OCI-LY7 (cell line): ENCODE measurements around the gene ARFGEF2. TPM values are rescaled to one million over a fixed set of nuclear protein-coding genes. Genes with fewer than 3 reads are reported as not detected.

Experiments used
- BruUV-seq: library from RNA; stranded (reverse); fragments of 400-500 nt; replicated peaks from 2 replicates; lab custom pipeline; 2021; lab: Mats Ljungman, UMichigan
- CTCF ChIA-PET: fragments of 300-600 bp; sonication (Branson Sonifier 250); formaldehyde crosslinking; loops from one replicate; lab custom pipeline; 2022; ENCODE audit warnings: antibody characterized with exemption; ENCODE audit not compliant: unreplicated experiment; lab: Charles Lee
- POLR2A ChIA-PET: fragments of 300-600 bp; sonication (Branson Sonifier 250); formaldehyde crosslinking; loops from one replicate; lab custom pipeline; 2022; ENCODE audit warnings: antibody characterized with exemption; lab: Charles Lee
- DNase-seq: peaks from one replicate; pipeline ENCODE4 v3.0.0-alpha.2; 2015; ENCODE audit warnings: low spot score
- H2AFZ ChIP-seq: fragments of 200-600 bp; sonication (generic), shearing (Covaris generic); 2 replicates; pipeline ENCODE4 v1.6.1; 2014; ENCODE audit warnings: mild to moderate bottlenecking, antibody characterized with exemption, low read length, moderate library complexity
- H3K27ac ChIP-seq: fragments of 200-600 bp; sonication (generic); 2 replicates; pipeline ENCODE4 v1.5.1; 2014; ENCODE audit warnings: mixed run types, low read depth, mild to moderate bottlenecking, moderate library complexity, low read length, inconsistent platforms; ENCODE audit not compliant: poor library complexity, severe bottlenecking
- H3K36me3 ChIP-seq: fragments of 200-600 bp; sonication (generic); 2 replicates; pipeline ENCODE4 v1.6.1; 2014; ENCODE audit warnings: mild to moderate bottlenecking, antibody characterized with exemption, low read length, moderate library complexity, mixed read lengths; ENCODE audit not compliant: insufficient read depth
- H3K4me1 ChIP-seq: fragments of 200-600 bp; sonication (generic); 2 replicates; pipeline ENCODE4 v1.5.1; 2014; ENCODE audit warnings: mild to moderate bottlenecking, low read length; ENCODE audit not compliant: insufficient read depth, poor library complexity, severe bottlenecking
- H3K4me2 ChIP-seq: fragments of 200-600 bp; sonication (generic); 2 replicates; pipeline ENCODE4 v1.6.1; 2014; ENCODE audit warnings: mild to moderate bottlenecking, low read length
- H3K4me3 ChIP-seq: fragments of 200-600 bp; sonication (generic); 2 replicates; pipeline ENCODE4 v1.5.1; 2014; ENCODE audit warnings: mild to moderate bottlenecking, low read depth, low read length; ENCODE audit not compliant: poor library complexity, severe bottlenecking
- H3K79me2 ChIP-seq: fragments of 200-600 bp; sonication (generic); 2 replicates; pipeline ENCODE4 v1.6.1; 2016; ENCODE audit warnings: low read depth, mild to moderate bottlenecking, low read length, moderate library complexity, mixed read lengths; ENCODE audit not compliant: insufficient read depth
- H3K9me2 ChIP-seq: fragments of 200-600 bp; sonication (generic); 2 replicates; pipeline ENCODE4 v1.6.1; 2016; ENCODE audit warnings: mild to moderate bottlenecking, low read length, mixed read lengths; ENCODE audit not compliant: insufficient read depth
- H3K9me3 ChIP-seq: fragments of 200-600 bp; sonication (generic); 2 replicates; pipeline ENCODE4 v1.6.1; 2014; ENCODE audit warnings: mild to moderate bottlenecking, mixed run types, low read length, mixed read lengths
- H4K20me1 ChIP-seq: fragments of 200-600 bp; sonication (generic); 2 replicates; pipeline ENCODE4 v1.6.1; 2014; ENCODE audit warnings: mild to moderate bottlenecking, antibody characterized with exemption, low read length, moderate library complexity, mixed read lengths; ENCODE audit not compliant: insufficient read depth
- CTCF ChIP-seq: fragments of 200-600 bp; sonication (generic); conservative IDR thresholded peaks from 2 replicates; pipeline ENCODE4 v1.5.1; 2014; ENCODE audit warnings: mild to moderate bottlenecking, antibody characterized with exemption, low read length, moderate library complexity, mixed read lengths
- EZH2phosphoT487 ChIP-seq: fragments of 200-600 bp; sonication (generic); IDR thresholded peaks from 2 replicates; pipeline ENCODE4 v1.6.1; 2018; ENCODE audit warnings: low read depth, borderline replicate concordance, mild to moderate bottlenecking, mixed run types, antibody characterized with exemption, low read length, moderate library complexity, mixed read lengths
- intact Hi-C: fragments of 100-400 bp; cut with micrococcal nuclease; formaldehyde crosslinking; loops from one replicate; pipeline ENCODE4 v1.10.0; 2022; ENCODE audit not compliant: unreplicated experiment
- total RNA-seq, 2 experiments: library from RNA; depleted of rRNA in 1 of 2; stranded (reverse); fragments of >200 nt in 1 of 2; shearing (Covaris generic) in 1 of 2; gene quantifications; 2 replicates each; pipeline ENCODE4 v1.2.3, GENCODE V29; 2014 to 2022

The ARFGEF2 gene
- total RNA-seq, 2 experiments from 2014 or later = 23.4 to 42.1 TPM

- CTCF ChIA-PET = no interaction called here
- POLR2A ChIA-PET = interaction anchor here (0.5 kb wide), 1 partner anchor 32 kb away, joined by 9 read pairs; no protein-coding TSS in a partner anchor
- DNase-seq = no peak
- H3K9me2 ChIP-seq = no peaks in the 10 kb centered on the region
- BruUV-seq = no TSS peak
- H3K79me2 ChIP-seq = no peaks in the 10 kb centered on the region
- intact Hi-C loops = no loop called here
- peaks cover 83% of the 10 kb centered on the region for H3K36me3 ChIP-seq
- no peaks in the 10 kb centered on the region for H3K9me3 ChIP-seq
- H3K4me1 ChIP-seq = no peaks in the 10 kb centered on the region
- TF ChIP-seq CTCF (no peak), EZH2phosphoT487 (no peak)
- H4K20me1 ChIP-seq = no peaks in the 10 kb centered on the region
- H2AFZ ChIP-seq = no peak overlapping the region
- H3K27ac ChIP-seq = no peak overlapping the region
- no peak overlapping the region for H3K4me3 ChIP-seq
- H3K4me2 ChIP-seq = no peak overlapping the region
These were observed 107.7 kb downstream of the ARFGEF2 start for GRCh38 chr20:49029203-49029602.

DNA sequence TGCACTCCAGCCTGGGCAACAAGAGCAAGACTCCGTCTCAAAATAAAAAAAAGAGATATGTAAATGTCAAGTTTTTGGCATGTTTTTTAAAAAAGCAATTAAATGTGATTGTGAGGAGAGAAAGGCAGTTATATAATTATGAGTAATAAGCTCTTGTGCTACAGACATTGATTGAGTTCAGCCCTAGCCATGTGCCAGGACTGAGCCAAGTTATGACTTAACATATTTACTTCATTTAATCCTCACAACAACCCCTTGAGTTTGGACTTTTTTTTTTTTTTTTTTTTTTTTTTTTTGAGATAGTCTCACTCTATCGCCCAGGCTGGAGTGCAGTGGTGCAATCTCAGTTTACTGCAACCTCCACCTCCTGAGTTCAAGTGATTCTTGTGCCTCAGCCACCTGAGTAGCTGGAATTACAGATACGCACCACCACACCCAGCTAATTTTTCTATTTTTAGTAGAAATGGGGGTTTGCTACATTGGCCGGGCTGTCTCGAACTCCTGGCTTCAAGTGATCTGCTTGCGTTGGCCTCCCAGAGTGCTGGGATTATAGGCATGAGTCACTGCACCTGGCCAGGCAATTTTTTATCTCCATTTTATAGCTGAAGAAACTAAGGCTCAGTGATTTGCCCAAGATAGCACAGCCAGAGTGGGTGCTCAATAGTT lies 109.6 kb downstream of the ARFGEF2 start:
- H3K36me3 ChIP-seq = peaks cover 81% of the 10 kb centered on the region
- TF ChIP-seq CTCF (no peak), EZH2phosphoT487 (no peak)
- intact Hi-C loops = no loop called here
- BruUV-seq = no TSS peak
- POLR2A ChIA-PET = interaction anchor here (1.1 kb wide), 1 partner anchor 229 kb away, joined by 3 read pairs; no protein-coding TSS in a partner anchor
- no peak overlapping the region for H2AFZ ChIP-seq
- no peaks in the 10 kb centered on the region for H3K79me2 ChIP-seq
- CTCF ChIA-PET = no interaction called here
- no peaks in the 10 kb centered on the region for H4K20me1 ChIP-seq
- no peak for DNase-seq
- H3K4me2 ChIP-seq = no peak overlapping the region
- no peak overlapping the region for H3K4me3 ChIP-seq
- no peaks in the 10 kb centered on the region for H3K4me1 ChIP-seq
- no peaks in the 10 kb centered on the region for H3K9me2 ChIP-seq
- H3K27ac ChIP-seq = no peak overlapping the region
- H3K9me3 ChIP-seq = no peaks in the 10 kb centered on the region

- no peaks in the 10 kb centered on the region for H3K4me1 ChIP-seq
- H3K4me2 ChIP-seq = no peak overlapping the region
- DNase-seq = no peak
- intact Hi-C loops = no loop called here
- POLR2A ChIA-PET = interaction anchor here (0.7 to 1.2 kb wide), 5 partner anchors 19 to 778 kb away, joined by 3 to 4 read pairs (median 3); no protein-coding TSS in a partner anchor
- H2AFZ ChIP-seq = no peak overlapping the region
- no peaks in the 10 kb centered on the region for H3K9me2 ChIP-seq
- H3K9me3 ChIP-seq = no peaks in the 10 kb centered on the region
- H3K4me3 ChIP-seq = no peak overlapping the region
- TF ChIP-seq CTCF (no peak), EZH2phosphoT487 (no peak)
- CTCF ChIA-PET = no interaction called here
- H3K27ac ChIP-seq = no peak overlapping the region
- no peaks in the 10 kb centered on the region for H3K79me2 ChIP-seq
- peaks cover 80% of the 10 kb centered on the region for H3K36me3 ChIP-seq
- H4K20me1 ChIP-seq = no peaks in the 10 kb centered on the region
- BruUV-seq = no TSS peak
These were observed 110.9 kb downstream of the ARFGEF2 start for GRCh38 chr20:49032455-49032854.
